SH-SY5Y (cell line): Measurements from ENCODE around the gene ICAM4.

Source experiments
- GATA2 ChIP-seq: IDR thresholded peaks from 2 replicates; pipeline ENCODE4 v1.6.1; 2011; ENCODE audit warnings: mild to moderate bottlenecking, low read depth, low read length
- GATA3 ChIP-seq: IDR thresholded peaks from 2 replicates; pipeline ENCODE4 v1.6.1; 2011; ENCODE audit warnings: low read depth, mild to moderate bottlenecking, low read length, moderate library complexity

The ICAM4 gene

GRCh38 chr19:10279737-10280442 lies 6.9 kb upstream of the ICAM4 start:
- no peak for TF ChIP-seq GATA2
- TF ChIP-seq GATA3, result no peak

- TF ChIP-seq GATA2 (no peak), GATA3 (no peak)
Observed at GRCh38 chr19:10283301-10284064, 3.3 kb upstream of the ICAM4 start.

- TF ChIP-seq GATA2 (no peak), GATA3 (no peak)
Observed at GRCh38 chr19:10284065-10284959, 2.4 kb upstream of the ICAM4 start.

GRCh38 chr19:10284960-10285278 lies 1.8 kb upstream of the ICAM4 start:
- TF ChIP-seq GATA2, result no peak
- no peak for TF ChIP-seq GATA3

- TF ChIP-seq GATA3 (no peak), GATA2 (no peak)
Observed at GRCh38 chr19:10285393-10285792, 1.4 kb upstream of the ICAM4 start.

GRCh38 chr19:10288662-10289166 lies 2.0 kb downstream of the ICAM4 start:
- peak; percentile 63 for TF ChIP-seq GATA2
- TF ChIP-seq GATA3, result no peak

- TF ChIP-seq GATA3, result no peak
- 0 out of 2 replicates have a peak, but pooled peaks have one; percentile 23 for TF ChIP-seq GATA2
Observed at GRCh38 chr19:10289167-10289835, 2.5 kb downstream of the ICAM4 start.

GRCh38 chr19:10289836-10290356 lies 3.1 kb downstream of the ICAM4 start, which contains the start of gene ICAM5:
TSS of gene ICAM5 (plus strand) at chr19:10289952. CDS start at chr19:10290044, 92 bp downstream.
- TF ChIP-seq GATA3 (no peak), GATA2 (no peak)

GRCh38 chr19:10290357-10290875 lies 3.7 kb downstream of the ICAM4 start:
- TF ChIP-seq GATA3 (no peak), GATA2 (no peak)

GRCh38 chr19:10290876-10291553 lies 4.3 kb downstream of the ICAM4 start:
- TF ChIP-seq GATA3, result no peak
- no peak for TF ChIP-seq GATA2

GRCh38 chr19:10291554-10292205 lies 4.9 kb downstream of the ICAM4 start:
- no peak for TF ChIP-seq GATA2
- TF ChIP-seq GATA3, result no peak

- TF ChIP-seq GATA3, result no peak
- TF ChIP-seq GATA2, result no peak
Observed at GRCh38 chr19:10292206-10292788, 5.5 kb downstream of the ICAM4 start.
